Astrocyte of the spinal cord (primary cell): ENCODE measurements around the gene LTK.

Experiments
- DNase-seq: peaks from one replicate; pipeline ENCODE4 v3.0.0; 2011; ENCODE audit warnings: low read depth, low spot score
- H3K4me3 ChIP-seq: 2 replicates; pipeline ENCODE4 v1.5.1; 2011; ENCODE audit warnings: low read depth, mild to moderate bottlenecking, low read length, moderate library complexity
- CTCF ChIP-seq: IDR thresholded peaks from 2 replicates; pipeline ENCODE4 v1.5.1; 2012; ENCODE audit warnings: low read depth, mild to moderate bottlenecking, low read length, inconsistent platforms
- in situ Hi-C: cut with HindIII; loops from 2 replicates; pipeline ENCODE4 v1.10.0; 2017; ENCODE audit warnings: low sequenced_read_pairs

The LTK gene

GRCh38 chr15:41553731-41554130 is 40.1 kb upstream of the LTK start:
- TF ChIP-seq CTCF = no peak
- H3K4me3 ChIP-seq = no peak overlapping the region
- in situ Hi-C loops = no loop called here
- DNase-seq = no peak

DNA sequence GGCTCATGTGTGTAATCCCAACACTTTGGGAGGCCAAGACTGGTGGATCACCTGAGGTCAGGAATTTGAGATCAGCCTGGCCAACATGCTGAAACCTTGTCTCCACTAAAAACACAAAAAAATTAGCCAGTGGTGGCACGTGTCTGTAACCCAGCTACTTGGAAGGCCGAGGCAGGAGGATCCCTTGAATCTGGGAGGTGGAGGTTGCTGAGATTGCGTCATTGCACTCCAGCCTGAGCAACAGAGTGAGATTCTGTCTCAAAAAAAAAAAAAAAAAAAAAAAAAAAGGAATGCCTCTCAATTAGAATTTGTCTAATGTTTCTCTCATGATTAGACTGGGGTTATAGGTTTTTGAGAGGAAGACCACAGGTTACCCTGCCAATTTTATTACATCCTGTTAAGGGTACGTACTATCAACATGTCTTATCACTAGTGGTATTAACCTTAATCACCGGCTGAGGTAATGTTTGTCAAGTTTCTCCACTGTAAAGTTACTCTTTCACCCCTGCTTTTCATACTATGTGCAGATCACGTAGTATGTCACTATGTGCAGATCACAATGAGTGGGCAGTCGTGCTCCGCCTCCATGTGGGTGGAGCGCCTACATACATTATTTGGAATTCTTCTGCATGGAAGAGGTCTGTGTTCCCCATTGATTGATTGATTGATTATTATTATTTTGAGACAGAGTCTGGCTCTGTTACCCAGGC is 36.6 kb upstream of the LTK start:
- in situ Hi-C loops = no loop called here
- no peak for DNase-seq
- no peak overlapping the region for H3K4me3 ChIP-seq
- TF ChIP-seq CTCF = no peak

- peak; percentile 44 for DNase-seq
- no peak overlapping the region for H3K4me3 ChIP-seq
- TF ChIP-seq CTCF = no peak
- in situ Hi-C loops = no loop called here
Measured at GRCh38 chr15:41546851-41547786, 33.5 kb upstream of the LTK start.

DNA sequence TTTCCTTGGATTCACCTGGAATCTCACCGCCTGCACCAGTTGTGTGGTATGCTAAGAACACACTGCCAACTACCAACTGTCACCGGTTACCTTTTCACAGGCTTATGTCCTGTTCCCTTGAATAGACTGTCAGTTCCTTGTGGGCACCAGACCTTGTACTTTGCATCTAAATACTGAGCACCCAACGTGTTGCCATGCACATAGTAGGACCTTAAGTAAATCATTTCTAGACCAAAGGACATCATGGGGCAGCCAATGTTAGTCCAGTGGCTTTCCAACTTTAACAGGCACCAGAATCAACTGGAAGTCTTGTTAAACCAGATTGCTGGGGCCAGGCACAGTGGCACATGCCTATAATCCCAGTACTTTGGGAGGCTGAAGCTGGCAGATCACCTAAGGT is 31.6 kb upstream of the LTK start:
- in situ Hi-C loops = no loop called here
- TF ChIP-seq CTCF = no peak
- no peak for DNase-seq
- H3K4me3 ChIP-seq = no peak overlapping the region

GRCh38 chr15:41544650-41545015 is 31.0 kb upstream of the LTK start:
- in situ Hi-C loops = no loop called here
- peak overlapping the region; percentile 99 for H3K4me3 ChIP-seq
- DNase-seq = no peak
- no peak for TF ChIP-seq CTCF

- H3K4me3 ChIP-seq = peak overlapping the region; percentile 99
- in situ Hi-C loops = no loop called here
- no peak for DNase-seq
Measured at GRCh38 chr15:41543521-41543870, 29.9 kb upstream of the LTK start.

More at GRCh38 chr15:41543521-41543870, 29.9 kb upstream of the LTK start:
- no peak for TF ChIP-seq CTCF
